Measurements from ENCODE around the gene CNTN4.

DNA sequence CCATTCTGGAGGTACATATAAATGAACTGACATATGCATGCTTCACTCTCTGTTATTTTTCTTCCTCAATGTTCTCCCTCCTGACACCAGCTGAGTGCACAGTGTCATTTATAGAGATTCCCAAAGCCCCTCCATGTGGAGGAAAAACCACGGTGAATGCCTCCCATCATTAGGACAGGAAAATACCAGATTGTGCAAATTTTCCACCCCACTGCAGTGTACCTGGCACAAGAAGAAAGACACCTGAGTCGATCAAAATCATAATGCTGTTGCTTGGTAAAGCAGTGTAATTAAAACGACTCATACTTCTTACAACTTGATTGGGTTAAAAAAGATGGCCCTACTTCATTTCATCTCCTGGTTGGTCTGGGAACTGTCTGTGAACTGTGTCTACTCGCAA is 720.9 kb downstream of the CNTN4 start:
- TF ChIP-seq SUZ12 (IDR thresholded peaks at IDR 0.05; ENCODE audit: extremely low read depth, insufficient read depth, insufficient read length) (no peak), ZNF274 (IDR thresholded peaks at IDR 0.05; ENCODE audit: low read depth, low read length) (no peak), YY1 (IDR thresholded peaks at IDR 0.05; ENCODE audit: insufficient read depth, insufficient read length) (no peak)
